PC-3 (cell line): ENCODE results near the gene MAPRE3. TPM values are rescaled to one million over a fixed set of nuclear protein-coding genes. Genes with fewer than 3 reads are reported as not detected.

Source experiments
- ATAC-seq: fragments of 200-7000 bp; cut with Tn5 transposase; 2 replicates; pipeline ENCODE4 v1.9.1; 2020; ENCODE audit warnings: mild to moderate bottlenecking, moderate library complexity
- BruUV-seq: library from RNA; stranded (reverse); fragments of 400-500 nt; replicated peaks from 2 replicates; lab custom pipeline; 2021; lab: Mats Ljungman, UMichigan
- CTCF ChIA-PET: fragments of 300-600 bp; sonication (Branson Sonifier 250); formaldehyde crosslinking; loops from one replicate; lab custom pipeline; 2022; ENCODE audit warnings: antibody characterized with exemption; lab: Charles Lee
- POLR2A ChIA-PET: fragments of 300-600 bp; sonication (Branson Sonifier 250); formaldehyde crosslinking; loops from one replicate; lab custom pipeline; 2022; ENCODE audit warnings: antibody characterized with exemption; ENCODE audit not compliant: unreplicated experiment; lab: Charles Lee
- DNase-seq: peaks from one replicate; pipeline ENCODE4 v3.0.0-alpha.2; 2015
- H2AFZ ChIP-seq: fragments of 300-600 bp; sonication (generic); 2 replicates; pipeline ENCODE4 v1.6.0; 2016; ENCODE audit warnings: antibody characterized with exemption, low read length
- H3F3A ChIP-seq: fragments of 300-600 bp; sonication (generic); one replicate; pipeline ENCODE4 v1.6.0; 2017; ENCODE audit warnings: antibody characterized with exemption, low read length, control low read depth, mild to moderate bottlenecking; ENCODE audit not compliant: unreplicated experiment
- H3K27ac ChIP-seq: fragments of 300-600 bp; sonication (generic); 2 replicates; pipeline ENCODE4 v1.5.1; 2016; ENCODE audit warnings: mild to moderate bottlenecking, low read length
- H3K27me3 ChIP-seq: fragments of 300-600 bp; sonication (generic); 2 replicates; pipeline ENCODE4 v1.6.1; 2016; ENCODE audit warnings: low read length, mixed read lengths
- H3K36me3 ChIP-seq: fragments of 300-600 bp; sonication (generic); 2 replicates; pipeline ENCODE4 v1.6.1; 2016; ENCODE audit warnings: low read depth, mixed run types, low read length, mixed read lengths
- H3K4me1 ChIP-seq: fragments of 300-600 bp; sonication (generic); 2 replicates; pipeline ENCODE4 v1.5.1; 2016; ENCODE audit warnings: low read length; ENCODE audit not compliant: insufficient read depth
- H3K4me2 ChIP-seq: fragments of 300-600 bp; sonication (generic); 2 replicates; pipeline ENCODE4 v1.6.0; 2016; ENCODE audit warnings: low read length
- H3K4me3 ChIP-seq: fragments of 300-600 bp; sonication (generic); 2 replicates; pipeline ENCODE4 v1.5.1; 2016; ENCODE audit warnings: mild to moderate bottlenecking, low read length, mixed read lengths
- H3K79me2 ChIP-seq: fragments of 300-600 bp; sonication (generic); 2 replicates; pipeline ENCODE4 v1.6.1; 2017; ENCODE audit warnings: low read length, mixed read lengths
- H3K9ac ChIP-seq: fragments of 300-600 bp; sonication (generic); 2 replicates; pipeline ENCODE4 v1.6.0; 2016; ENCODE audit warnings: mild to moderate bottlenecking, low read length
- H3K9me2 ChIP-seq: fragments of 300-600 bp; sonication (generic); replicated peaks from 2 replicates; pipeline ENCODE4 v1.6.1; 2016; ENCODE audit warnings: mixed run types, low read length, mixed read lengths
- H3K9me3 ChIP-seq: fragments of 300-600 bp; sonication (generic); 2 replicates; pipeline ENCODE4 v1.6.1; 2016; ENCODE audit warnings: low read length, mixed read lengths
- H4K20me1 ChIP-seq: fragments of 300-600 bp; sonication (generic); 2 replicates; pipeline ENCODE4 v1.6.1; 2016; ENCODE audit warnings: low read length, mixed read lengths
- EZH2 ChIP-seq: fragments of 300-600 bp; sonication (generic); IDR thresholded peaks from one replicate; pipeline ENCODE4 v1.6.1; 2017; ENCODE audit warnings: antibody characterized with exemption, mild to moderate bottlenecking, low read length; ENCODE audit not compliant: unreplicated experiment
- EZH2phosphoT487 ChIP-seq: fragments of 300-600 bp; sonication (generic); IDR thresholded peaks from 2 replicates; pipeline ENCODE4 v1.6.1; 2018; ENCODE audit warnings: mild to moderate bottlenecking, antibody characterized with exemption, low read length, borderline replicate concordance
- intact Hi-C: fragments of 100-400 bp; cut with micrococcal nuclease; formaldehyde crosslinking; loops from 2 replicates; pipeline ENCODE4 v1.9.0; 2023
- total RNA-seq: library from RNA; depleted of rRNA; stranded (reverse); fragments of >200 nt; gene quantifications from 2 replicates; pipeline ENCODE4 v1.2.3, GENCODE V29; 2014
- TF ChIP-seq, protein P1 (sequence below): fragments of 300-600 bp; sonication (generic); conservative IDR thresholded peaks from 2 replicates; pipeline ENCODE4 v1.5.1; 2017; ENCODE audit warnings: antibody characterized with exemption, low read depth, mild to moderate bottlenecking, low read length

MAPRE3 gene
- total RNA-seq, 1 experiment from 2014 or later, result 11.9 TPM

- DNase-seq, result no peak
- CTCF ChIA-PET, result no interaction called here
- H2AFZ ChIP-seq, result no peak overlapping the region
These were observed 55.7 kb downstream of the MAPRE3 start for GRCh38 chr2:27025861-27026851.

GRCh38 chr2:27027211-27027651 lies 56.8 kb downstream of the MAPRE3 start:
- intact Hi-C loops, result no loop called here
- no peak overlapping the region for H3K9ac ChIP-seq
- TF ChIP-seq EZH2phosphoT487, result no peak
- TF ChIP-seq, protein P1, sequence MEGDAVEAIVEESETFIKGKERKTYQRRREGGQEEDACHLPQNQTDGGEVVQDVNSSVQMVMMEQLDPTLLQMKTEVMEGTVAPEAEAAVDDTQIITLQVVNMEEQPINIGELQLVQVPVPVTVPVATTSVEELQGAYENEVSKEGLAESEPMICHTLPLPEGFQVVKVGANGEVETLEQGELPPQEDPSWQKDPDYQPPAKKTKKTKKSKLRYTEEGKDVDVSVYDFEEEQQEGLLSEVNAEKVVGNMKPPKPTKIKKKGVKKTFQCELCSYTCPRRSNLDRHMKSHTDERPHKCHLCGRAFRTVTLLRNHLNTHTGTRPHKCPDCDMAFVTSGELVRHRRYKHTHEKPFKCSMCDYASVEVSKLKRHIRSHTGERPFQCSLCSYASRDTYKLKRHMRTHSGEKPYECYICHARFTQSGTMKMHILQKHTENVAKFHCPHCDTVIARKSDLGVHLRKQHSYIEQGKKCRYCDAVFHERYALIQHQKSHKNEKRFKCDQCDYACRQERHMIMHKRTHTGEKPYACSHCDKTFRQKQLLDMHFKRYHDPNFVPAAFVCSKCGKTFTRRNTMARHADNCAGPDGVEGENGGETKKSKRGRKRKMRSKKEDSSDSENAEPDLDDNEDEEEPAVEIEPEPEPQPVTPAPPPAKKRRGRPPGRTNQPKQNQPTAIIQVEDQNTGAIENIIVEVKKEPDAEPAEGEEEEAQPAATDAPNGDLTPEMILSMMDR, result no peak
- TF ChIP-seq EZH2, result no peak
- H2AFZ ChIP-seq, result no peak overlapping the region
- no peak overlapping the region for H3K4me2 ChIP-seq
- H3K9me3 ChIP-seq, result no peaks in the 10 kb centered on the region
- ChIA-PET POLR2A (no interaction called here), CTCF (no interaction called here)
- peaks cover 3% of the 10 kb centered on the region for H3K4me1 ChIP-seq
- no peaks in the 10 kb centered on the region for H3F3A ChIP-seq
- no peaks in the 10 kb centered on the region for H3K27me3 ChIP-seq
- H3K79me2 ChIP-seq, result no peaks in the 10 kb centered on the region
- BruUV-seq, result no TSS peak
- H3K36me3 ChIP-seq, result peaks cover 5% of the 10 kb centered on the region; the same call in 1 of the 2 replicates
- H3K4me3 ChIP-seq, result no peak overlapping the region
- H4K20me1 ChIP-seq, result no peaks in the 10 kb centered on the region
- DNase-seq (no peak), ATAC-seq (no peak)
- no peak overlapping the region for H3K27ac ChIP-seq
- no peaks in the 10 kb centered on the region for H3K9me2 ChIP-seq

More at GRCh38 chr2:27025861-27026851, 55.7 kb downstream of the MAPRE3 start:
- intact Hi-C loops, result no loop called here
- TSS peak; percentile 34 for BruUV-seq
- Histone ChIP-seq H3K9me3 (no peaks in the 10 kb centered on the region), H3K9me2 (no peaks in the 10 kb centered on the region), H3K27ac (no peak overlapping the region), H3K4me1 (peaks cover 14% of the 10 kb centered on the region), H3K9ac (no peak overlapping the region), H3K27me3 (no peaks in the 10 kb centered on the region), H3K4me3 (no peak overlapping the region), H4K20me1 (no peaks in the 10 kb centered on the region), H3F3A (peaks cover under 1% of the 10 kb centered on the region), H3K36me3 (peaks cover 5% of the 10 kb centered on the region; the same call in 1 of the 2 replicates), H3K79me2 (no peaks in the 10 kb centered on the region), H3K4me2 (no peak overlapping the region)
- no peak for ATAC-seq
- POLR2A ChIA-PET, result no interaction called here
- TF ChIP-seq EZH2, result no peak
- TF ChIP-seq, protein P1, result no peak
- TF ChIP-seq EZH2phosphoT487, result no peak

DNA sequence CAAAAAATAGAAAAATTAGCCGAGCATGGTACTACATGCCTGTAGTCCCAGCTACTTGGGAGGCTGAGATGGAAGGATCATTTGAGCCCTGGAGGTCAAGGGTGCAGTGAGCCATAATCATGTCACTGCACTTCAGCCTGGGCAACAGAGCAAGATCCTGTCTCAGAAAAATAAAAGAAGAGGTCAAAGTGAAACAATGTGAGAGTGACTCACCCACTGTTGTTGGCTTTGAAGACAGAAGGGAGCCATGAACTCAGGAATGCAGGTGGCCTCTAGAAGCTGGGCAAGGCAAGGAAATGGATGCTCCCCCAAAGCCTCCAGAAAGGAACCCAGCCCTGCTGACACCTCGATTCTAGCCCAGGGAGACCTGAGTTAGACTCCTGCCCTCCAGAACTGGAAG lies 58.6 kb downstream of the MAPRE3 start:
- Histone ChIP-seq H2AFZ (no peak overlapping the region), H3F3A (no peaks in the 10 kb centered on the region), H3K9me2 (no peaks in the 10 kb centered on the region), H3K79me2 (peaks cover 13% of the 10 kb centered on the region), H3K9ac (no peak overlapping the region), H3K27me3 (no peaks in the 10 kb centered on the region), H3K27ac (no peak overlapping the region), H3K4me2 (no peak overlapping the region), H3K4me3 (no peak overlapping the region), H3K4me1 (peaks cover 5% of the 10 kb centered on the region), H3K36me3 (peaks cover 5% of the 10 kb centered on the region; the same call in 1 of the 2 replicates), H3K9me3 (no peaks in the 10 kb centered on the region), H4K20me1 (no peaks in the 10 kb centered on the region)
- ChIA-PET CTCF (interaction anchor here (0.5 kb wide), 1 partner anchor 8 kb away, joined by 3 read pairs; no protein-coding TSS in a partner anchor), POLR2A (no interaction called here)
- ATAC-seq, result no peak
- no peak for DNase-seq
- TF ChIP-seq EZH2 (no peak), EZH2phosphoT487 (no peak)
- TF ChIP-seq, protein P1, result no peak
- BruUV-seq, result no TSS peak
- intact Hi-C loops, result no loop called here
